MCF 10A (cell line): Measurements from ENCODE around the gene PIEZO1. TPM values are rescaled to one million over a fixed set of nuclear protein-coding genes. Genes with fewer than 3 reads are reported as not detected.

Source experiments
- BruUV-seq: library from RNA; stranded (reverse); fragments of 400-500 nt; replicated peaks from 2 replicates; lab custom pipeline; 2021; lab: Mats Ljungman, UMichigan
- CTCF ChIA-PET: fragments of 300-600 bp; sonication (Branson Sonifier 250); formaldehyde crosslinking; extraction: SDS; loops from one replicate; lab custom pipeline; 2021; ENCODE audit warnings: antibody characterized with exemption, inconsistent platforms; lab: Yijun Ruan, JAX
- POLR2A ChIA-PET: fragments of 300-600, 350-650 bp; sonication (Branson Sonifier 250); formaldehyde crosslinking; extraction: SDS; loops from one replicate; lab custom pipeline; 2020; ENCODE audit warnings: antibody characterized with exemption, inconsistent platforms; lab: Yijun Ruan, JAX
- DNase-seq: peaks from one replicate; pipeline ENCODE4 v3.0.0-alpha.2; 2018; ENCODE audit not compliant: unreplicated experiment
- H3K27ac Mint-ChIP-seq: one replicate; pipeline ENCODE4 v1.8.0; 2022; ENCODE audit warnings: mild to moderate bottlenecking, low read depth, mixed read lengths; ENCODE audit not compliant: unreplicated experiment
- H3K27me3 Mint-ChIP-seq: one replicate; pipeline ENCODE4 v1.8.0; 2022; ENCODE audit warnings: mixed read lengths; ENCODE audit not compliant: insufficient read depth, unreplicated experiment
- H3K36me3 Mint-ChIP-seq: one replicate; pipeline ENCODE4 v1.8.0; 2022; ENCODE audit warnings: mild to moderate bottlenecking, moderate library complexity, mixed read lengths; ENCODE audit not compliant: insufficient read depth, unreplicated experiment
- H3K4me1 Mint-ChIP-seq: one replicate; pipeline ENCODE4 v1.8.0; 2022; ENCODE audit warnings: mixed read lengths; ENCODE audit not compliant: insufficient read depth, unreplicated experiment
- H3K4me3 Mint-ChIP-seq: one replicate; pipeline ENCODE4 v1.8.0; 2022; ENCODE audit warnings: mild to moderate bottlenecking, moderate library complexity, mixed read lengths; ENCODE audit not compliant: unreplicated experiment
- H3K9me3 Mint-ChIP-seq: one replicate; pipeline ENCODE4 v1.8.0; 2022; ENCODE audit warnings: mixed read lengths; ENCODE audit not compliant: unreplicated experiment
- intact Hi-C: fragments of 100-400 bp; cut with micrococcal nuclease; formaldehyde crosslinking; loops from 2 replicates; pipeline ENCODE4 v1.14.1; 2022
- total RNA-seq: library from RNA; stranded (reverse); gene quantifications from 2 replicates; pipeline ENCODE4 v1.2.3, GENCODE V29; 2022
- TF ChIP-seq, protein P1 (sequence below): fragments of 200-600 bp; IDR thresholded peaks from one replicate; pipeline ENCODE4 v1.8.0; 2022; ENCODE audit warnings: antibody characterized with exemption, mild to moderate bottlenecking; ENCODE audit not compliant: unreplicated experiment

Gene PIEZO1
- total RNA-seq, 1 experiment from 2014 or later = 193 TPM

- BruUV-seq = TSS peak; percentile 22
- H3K27ac Mint-ChIP-seq = no peak overlapping the region
- H3K9me3 Mint-ChIP-seq = no peaks in the 10 kb centered on the region
- ChIA-PET CTCF (interaction anchor here (0.5 to 1.4 kb wide), 5 partner anchors 9 to 536 kb away, joined by 3 to 9 read pairs (median 3); partner anchors contain the start of gene PIEZO1), POLR2A (no interaction called here)
- H3K27me3 Mint-ChIP-seq = no peaks in the 10 kb centered on the region
- peaks cover 16% of the 10 kb centered on the region for H3K36me3 Mint-ChIP-seq
- TF ChIP-seq, protein P1, sequence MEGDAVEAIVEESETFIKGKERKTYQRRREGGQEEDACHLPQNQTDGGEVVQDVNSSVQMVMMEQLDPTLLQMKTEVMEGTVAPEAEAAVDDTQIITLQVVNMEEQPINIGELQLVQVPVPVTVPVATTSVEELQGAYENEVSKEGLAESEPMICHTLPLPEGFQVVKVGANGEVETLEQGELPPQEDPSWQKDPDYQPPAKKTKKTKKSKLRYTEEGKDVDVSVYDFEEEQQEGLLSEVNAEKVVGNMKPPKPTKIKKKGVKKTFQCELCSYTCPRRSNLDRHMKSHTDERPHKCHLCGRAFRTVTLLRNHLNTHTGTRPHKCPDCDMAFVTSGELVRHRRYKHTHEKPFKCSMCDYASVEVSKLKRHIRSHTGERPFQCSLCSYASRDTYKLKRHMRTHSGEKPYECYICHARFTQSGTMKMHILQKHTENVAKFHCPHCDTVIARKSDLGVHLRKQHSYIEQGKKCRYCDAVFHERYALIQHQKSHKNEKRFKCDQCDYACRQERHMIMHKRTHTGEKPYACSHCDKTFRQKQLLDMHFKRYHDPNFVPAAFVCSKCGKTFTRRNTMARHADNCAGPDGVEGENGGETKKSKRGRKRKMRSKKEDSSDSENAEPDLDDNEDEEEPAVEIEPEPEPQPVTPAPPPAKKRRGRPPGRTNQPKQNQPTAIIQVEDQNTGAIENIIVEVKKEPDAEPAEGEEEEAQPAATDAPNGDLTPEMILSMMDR = no peak
- no peak overlapping the region for H3K4me3 Mint-ChIP-seq
- no peak for DNase-seq
- no peaks in the 10 kb centered on the region for H3K4me1 Mint-ChIP-seq
- intact Hi-C loops = no loop called here
Observed at GRCh38 chr16:88746506-88746905, 38.5 kb downstream of the PIEZO1 start.

- no peaks in the 10 kb centered on the region for H3K27me3 Mint-ChIP-seq
- no peaks in the 10 kb centered on the region for H3K4me1 Mint-ChIP-seq
- peaks cover 25% of the 10 kb centered on the region for H3K36me3 Mint-ChIP-seq
- intact Hi-C loops = no loop called here
- H3K27ac Mint-ChIP-seq = no peak overlapping the region
- DNase-seq = no peak
- H3K9me3 Mint-ChIP-seq = no peaks in the 10 kb centered on the region
- TF ChIP-seq, protein P1 = no peak
- ChIA-PET CTCF (interaction anchor here (0.6 to 0.9 kb wide), 4 partner anchors 23 to 1163 kb away, joined by 3 read pairs; no protein-coding TSS in a partner anchor), POLR2A (no interaction called here)
- BruUV-seq = no TSS peak
- no peak overlapping the region for H3K4me3 Mint-ChIP-seq
Observed at GRCh38 chr16:88744577-88745521, 40.2 kb downstream of the PIEZO1 start.

GRCh38 chr16:88743693-88744576 is 41.1 kb downstream of the PIEZO1 start:
- BruUV-seq = no TSS peak
- ChIA-PET POLR2A (no interaction called here), CTCF (interaction anchor here (0.5 to 1.6 kb wide), 28 partner anchors 8 to 424 kb away, joined by 3 to 19 read pairs (median 4); no protein-coding TSS in a partner anchor)
- Mint-ChIP-seq H3K27ac (no peak overlapping the region), H3K9me3 (no peaks in the 10 kb centered on the region), H3K36me3 (peaks cover 27% of the 10 kb centered on the region), H3K27me3 (no peaks in the 10 kb centered on the region), H3K4me3 (no peak overlapping the region), H3K4me1 (no peaks in the 10 kb centered on the region)
- DNase-seq = peak; percentile 64
- intact Hi-C loops = loop anchor here (2.0 kb wide), 1 partner anchor 39 kb away; no protein-coding TSS in a partner anchor
- TF ChIP-seq, protein P1 = peak; percentile 80
